Tibial nerve (tissue), 4 donors: ENCODE results near the gene NLRP14. TPM values are rescaled to one million over a fixed set of nuclear protein-coding genes. Genes with fewer than 3 reads are reported as not detected.

Experiments
- DNase-seq, 2 donors: peaks; one replicate each; pipeline ENCODE4 v3.0.0-alpha.2; 2019; ENCODE audit warnings: low spot score in 2 of 2
- H3K27ac ChIP-seq, 4 donors: fragments of 200-600 bp; sonication (generic) in 3 of 4; one replicate each; pipeline ENCODE4 v1.5.1; 2017 to 2019; ENCODE audit warnings: mild to moderate bottlenecking in 1 of 4
- H3K27me3 ChIP-seq, 2 donors: fragments of 200-600 bp; sonication (generic) in 1 of 2; one replicate each; pipeline versions ENCODE4 v1.5.1 to v1.6.0; 2017 to 2019
- H3K36me3 ChIP-seq, 3 donors: fragments of 200-600 bp; sonication (generic); one replicate each; pipeline ENCODE4 v1.5.1; 2018 to 2019
- H3K4me1 ChIP-seq, 4 donors: fragments of 200-600 bp; sonication (generic) in 3 of 4; one replicate each; pipeline ENCODE4 v1.5.1; 2017 to 2019
- H3K4me3 ChIP-seq, 4 donors: fragments of 200-600 bp; sonication (generic) in 3 of 4; one replicate each; pipeline ENCODE4 v1.5.1; 2017 to 2019; ENCODE audit warnings: mild to moderate bottlenecking in 1 of 4, moderate library complexity in 1 of 4
- H3K9me3 ChIP-seq, 4 donors: fragments of 200-600 bp; sonication (generic) in 3 of 4; one replicate each; pipeline ENCODE4 v1.5.1; 2017 to 2019
- EP300 ChIP-seq, 2 donors: sonication (generic); formaldehyde crosslinking; IDR thresholded peaks; one replicate each; pipeline ENCODE4 v1.6.1; 2017; ENCODE audit warnings: antibody characterized with exemption in 2 of 2, mild to moderate bottlenecking in 1 of 2
- POLR2A ChIP-seq, 2 donors: fragments of 450-650 bp; IDR thresholded peaks; one replicate each; pipeline ENCODE4 v1.6.1; 2017; ENCODE audit warnings: antibody characterized with exemption in 2 of 2, mild to moderate bottlenecking in 2 of 2, moderate library complexity in 2 of 2
- WGBS, 2 donors: methylation state at CpG; one replicate each; pipeline ENCODE4 v1.1.5; 2018; 5-methylcytosine and 5-hydroxymethylcytosine counted together
- total RNA-seq, 4 donors: library from RNA; depleted of rRNA; stranded (reverse); fragments of >200 nt; gene quantifications; one replicate each; pipeline ENCODE4 v1.1.0, GENCODE V29; 2016
- TF ChIP-seq, protein P1 (sequence below), 5 experiments: fragments of 200-600 bp in 3 of 5; fragments of 450-650 bp in 2 of 5; sonication (generic) in 3 of 5; IDR thresholded peaks; one replicate each; pipeline ENCODE4 v1.5.1; 2016 to 2019; ENCODE audit warnings: antibody characterized with exemption in 5 of 5, mild to moderate bottlenecking in 3 of 5, moderate library complexity in 2 of 5

The NLRP14 gene
- total RNA-seq, 4 donors from 2014 or later, result 0.30 to 1.3 (median 0.59) TPM; not detected in 1

DNA sequence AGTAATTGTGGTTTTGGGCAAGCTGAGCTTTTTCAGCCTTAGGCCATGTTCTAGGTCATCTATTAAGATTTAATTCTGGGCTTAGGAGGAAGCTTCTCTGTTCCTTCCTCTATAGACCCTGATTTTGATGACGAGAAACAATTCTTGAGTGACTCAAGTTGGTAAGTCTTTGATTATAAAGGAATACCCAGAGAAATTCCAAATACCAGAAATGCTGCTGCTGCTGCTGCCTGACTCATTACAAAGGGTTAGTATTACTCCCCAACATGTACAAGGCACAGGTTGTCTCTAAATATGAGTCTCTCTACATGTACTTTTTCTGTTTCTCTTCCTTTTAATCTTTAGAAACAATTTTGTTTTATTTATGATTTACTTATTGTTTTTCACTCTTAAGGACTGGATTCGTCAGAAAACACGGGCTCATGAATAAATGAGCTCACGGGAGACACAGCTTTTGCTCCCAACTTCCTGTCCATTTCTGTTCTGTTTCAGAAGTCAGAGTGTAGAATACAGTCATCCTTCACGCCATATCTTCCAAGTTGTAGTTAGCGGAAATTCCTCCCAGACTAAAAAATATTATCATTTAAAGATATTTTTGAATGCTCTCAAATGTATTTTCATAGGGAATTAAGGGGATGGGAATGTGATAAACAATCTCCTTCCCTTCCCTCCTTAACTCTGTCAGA is 36.7 kb downstream of the NLRP14 start:
- no peaks in the 10 kb centered on the region for H3K9me3 ChIP-seq
- no peak for TF ChIP-seq POLR2A (IDR thresholded peaks at IDR 0.05)
- no peak for TF ChIP-seq EP300 (IDR thresholded peaks at IDR 0.05)
- TF ChIP-seq, protein P1, sequence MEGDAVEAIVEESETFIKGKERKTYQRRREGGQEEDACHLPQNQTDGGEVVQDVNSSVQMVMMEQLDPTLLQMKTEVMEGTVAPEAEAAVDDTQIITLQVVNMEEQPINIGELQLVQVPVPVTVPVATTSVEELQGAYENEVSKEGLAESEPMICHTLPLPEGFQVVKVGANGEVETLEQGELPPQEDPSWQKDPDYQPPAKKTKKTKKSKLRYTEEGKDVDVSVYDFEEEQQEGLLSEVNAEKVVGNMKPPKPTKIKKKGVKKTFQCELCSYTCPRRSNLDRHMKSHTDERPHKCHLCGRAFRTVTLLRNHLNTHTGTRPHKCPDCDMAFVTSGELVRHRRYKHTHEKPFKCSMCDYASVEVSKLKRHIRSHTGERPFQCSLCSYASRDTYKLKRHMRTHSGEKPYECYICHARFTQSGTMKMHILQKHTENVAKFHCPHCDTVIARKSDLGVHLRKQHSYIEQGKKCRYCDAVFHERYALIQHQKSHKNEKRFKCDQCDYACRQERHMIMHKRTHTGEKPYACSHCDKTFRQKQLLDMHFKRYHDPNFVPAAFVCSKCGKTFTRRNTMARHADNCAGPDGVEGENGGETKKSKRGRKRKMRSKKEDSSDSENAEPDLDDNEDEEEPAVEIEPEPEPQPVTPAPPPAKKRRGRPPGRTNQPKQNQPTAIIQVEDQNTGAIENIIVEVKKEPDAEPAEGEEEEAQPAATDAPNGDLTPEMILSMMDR (IDR thresholded peaks at IDR 0.05), result no peak
- H3K4me1 ChIP-seq, result no peaks in the 10 kb centered on the region
- no peak for DNase-seq
- WGBS, 2 donors, result 48 to 55% methylated on average over 6 of the region's 6 CpGs
- H3K36me3 ChIP-seq, result no peaks in the 10 kb centered on the region
- H3K4me3 ChIP-seq, result no peak overlapping the region
- no peaks in the 10 kb centered on the region for H3K27me3 ChIP-seq
- no peak overlapping the region for H3K27ac ChIP-seq

DNA sequence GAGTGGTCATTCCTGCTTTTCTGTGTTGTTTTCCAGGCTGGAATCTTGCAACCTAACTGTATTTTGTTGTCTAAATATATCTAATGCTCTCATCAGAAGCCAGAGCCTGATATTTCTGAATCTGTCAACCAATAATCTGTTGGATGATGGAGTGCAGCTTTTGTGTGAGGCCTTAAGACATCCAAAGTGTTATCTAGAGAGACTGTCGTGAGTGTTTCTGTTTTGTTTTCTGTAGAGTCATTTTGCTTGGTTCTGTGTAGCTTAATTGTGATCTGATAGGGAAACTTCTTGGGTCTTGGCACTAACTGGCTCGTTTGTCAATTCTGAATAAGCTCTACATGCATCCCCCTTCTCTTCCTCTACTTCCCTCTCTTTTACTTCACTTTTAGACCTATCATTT is 37.4 kb downstream of the NLRP14 start:
- H3K9me3 ChIP-seq, result no peaks in the 10 kb centered on the region
- WGBS, 2 donors, result 37 to 38% methylated on average over 2 of the region's 2 CpGs
- no peaks in the 10 kb centered on the region for H3K27me3 ChIP-seq
- no peaks in the 10 kb centered on the region for H3K4me1 ChIP-seq
- H3K4me3 ChIP-seq, result no peak overlapping the region
- H3K27ac ChIP-seq, result no peak overlapping the region
- TF ChIP-seq, protein P1 (IDR thresholded peaks at IDR 0.05), result no peak
- TF ChIP-seq POLR2A (IDR thresholded peaks at IDR 0.05) (no peak), EP300 (IDR thresholded peaks at IDR 0.05) (no peak)
- DNase-seq, result no peak
- no peaks in the 10 kb centered on the region for H3K36me3 ChIP-seq

DNA sequence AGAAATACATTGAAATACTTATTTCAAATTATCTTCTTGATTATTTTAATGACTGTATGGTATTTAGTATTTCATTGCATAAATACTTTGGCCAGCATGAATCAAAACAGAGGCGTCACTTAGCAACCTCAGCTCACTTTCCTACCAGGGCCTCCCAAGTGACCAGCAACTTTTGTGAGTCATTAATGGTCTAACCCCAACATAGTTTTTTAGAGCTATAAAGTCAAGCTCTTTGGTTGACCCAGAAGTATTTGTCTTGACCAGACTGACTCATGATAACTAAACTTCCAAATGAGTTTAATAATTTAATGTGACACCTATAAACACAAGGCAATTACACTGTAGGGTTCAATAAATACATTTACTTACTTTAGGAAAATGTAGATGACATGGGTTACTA is 40.6 kb downstream of the NLRP14 start:
- WGBS, 2 donors, result 57 to 68% methylated on average over 1 of the region's 1 CpG
- Histone ChIP-seq H3K4me1 (no peaks in the 10 kb centered on the region), H3K36me3 (no peaks in the 10 kb centered on the region), H3K27ac (no peak overlapping the region), H3K27me3 (no peaks in the 10 kb centered on the region), H3K4me3 (no peak overlapping the region), H3K9me3 (no peaks in the 10 kb centered on the region)
- DNase-seq, result no peak
- TF ChIP-seq EP300 (IDR thresholded peaks at IDR 0.05), result no peak
- TF ChIP-seq, protein P1 (IDR thresholded peaks at IDR 0.05), result no peak
- TF ChIP-seq POLR2A (IDR thresholded peaks at IDR 0.05), result no peak

DNA sequence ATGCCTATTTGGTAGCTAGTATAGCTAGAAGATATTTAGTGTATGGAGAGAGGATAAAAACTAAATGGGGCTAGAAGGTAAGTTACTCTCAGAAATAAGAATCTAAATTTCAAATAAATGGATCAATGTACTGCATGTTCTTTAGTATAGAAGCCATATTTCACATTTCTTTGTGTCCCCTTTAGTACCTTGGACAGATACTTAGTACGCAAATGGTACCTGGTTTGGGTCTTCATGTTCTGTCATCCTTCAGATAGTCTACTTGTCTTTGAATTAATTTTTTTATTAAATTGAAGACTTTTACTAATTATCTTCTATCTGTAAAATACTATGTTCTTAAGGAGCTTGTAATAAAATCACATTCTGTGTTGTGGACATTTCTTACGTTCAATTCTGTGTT is 42.3 kb downstream of the NLRP14 start:
- Histone ChIP-seq H3K4me3 (no peak overlapping the region), H3K36me3 (no peaks in the 10 kb centered on the region), H3K27ac (no peak overlapping the region), H3K4me1 (no peaks in the 10 kb centered on the region), H3K27me3 (no peaks in the 10 kb centered on the region), H3K9me3 (no peaks in the 10 kb centered on the region)
- WGBS, 2 donors, result 83 to 87% methylated on average over 2 of the region's 2 CpGs
- no peak for DNase-seq
- TF ChIP-seq POLR2A (IDR thresholded peaks at IDR 0.05) (no peak), EP300 (IDR thresholded peaks at IDR 0.05) (no peak)
- TF ChIP-seq, protein P1 (IDR thresholded peaks at IDR 0.05), result no peak

DNA sequence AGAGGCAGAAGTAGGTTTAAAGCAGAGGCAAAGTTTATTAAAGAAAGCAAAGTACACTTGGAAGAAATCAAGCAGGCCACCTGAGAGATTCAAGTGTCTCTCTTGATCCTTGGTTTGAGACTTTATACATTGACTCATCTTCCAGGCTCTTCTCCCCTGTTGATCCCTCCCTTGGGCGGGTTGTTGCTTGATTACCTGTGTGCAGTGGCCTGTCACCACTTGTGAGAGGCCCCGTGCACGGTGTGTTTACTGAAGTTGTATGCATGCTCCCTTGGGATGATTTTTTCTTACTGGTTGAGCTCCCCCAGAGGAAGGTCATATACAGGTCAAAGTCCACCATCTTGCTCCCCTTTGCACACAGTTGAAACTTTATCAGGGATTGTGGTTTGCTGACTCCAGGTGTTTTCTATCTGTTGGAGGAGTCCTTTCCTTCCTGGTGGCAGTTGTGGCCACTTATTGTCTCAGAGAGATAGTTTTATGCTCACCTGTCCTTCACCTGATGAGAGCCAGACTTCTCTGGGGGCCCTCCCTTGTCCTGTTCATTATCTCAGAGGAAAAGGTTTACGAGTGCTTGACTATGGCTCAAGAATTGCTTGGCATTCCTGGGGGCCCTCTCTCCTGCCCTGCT is 52.2 kb downstream of the NLRP14 start:
- Histone ChIP-seq H3K4me1 (no peaks in the 10 kb centered on the region), H3K9me3 (no peaks in the 10 kb centered on the region), H3K27ac (no peak overlapping the region), H3K4me3 (no peak overlapping the region), H3K27me3 (no peaks in the 10 kb centered on the region), H3K36me3 (no peaks in the 10 kb centered on the region)
- TF ChIP-seq POLR2A (IDR thresholded peaks at IDR 0.05), result no peak
- TF ChIP-seq EP300 (IDR thresholded peaks at IDR 0.05), result no peak
- TF ChIP-seq, protein P1 (IDR thresholded peaks at IDR 0.05), result no peak
- 55 to 77% methylated on average over 4 of the region's 4 CpGs for WGBS, 2 donors
- DNase-seq, result no peak
